Heart left ventricle (tissue), 13 donors: ENCODE results near the gene TACC2.

Experiments
- POLR2A ChIP-seq, 2 donors: fragments of 450-650 bp; IDR thresholded peaks; one replicate each; pipeline ENCODE4 v1.6.1; 2017; ENCODE audit warnings: antibody characterized with exemption in 2 of 2, mild to moderate bottlenecking in 2 of 2, moderate library complexity in 2 of 2
- TF ChIP-seq, protein P1 (sequence below), 12 donors: fragments of 200-600 bp; sonication (generic) in 4 of 12; IDR thresholded peaks; one replicate each; pipeline versions ENCODE4 v1.5.0 to v1.8.0; 2018 to 2022; ENCODE audit warnings: antibody characterized with exemption in 12 of 12, mild to moderate bottlenecking in 5 of 12
- donor health status: ischemic (EF 13 %, LVEDD 7.1; RV severe dilation, severe dysfunction).
- donor health status: DM: no; HTN: yes; CAD: no.
- donor health status: DM: no; HTN: no; CAD: no.
- donor health status: ischemic (EF 25% LVEDD 6.9; RV normal size, moderate dysfunction).
- donor health status: ischemic (EF 25% LVEDD 5.7; RV mildly dilated, moderate dysfunction).
- donor health status: ischemic (EF 35%, LVEDD 5.7; RV mildly dilated, moderate dysfunction).
- donor health status: nonischemic (EF 11% LVEDD 7.7; RV severe dilation, severe dysfunction).
- donor health status: DM: yes; HTN: yes; CAD: no.
- donor health status: PGD.
- donor health status: ischemic (EF 29% LVEDD 5.4; RV normal size, mild dysfunction).
- donor health status: nonischemic (EF 23%, LVEDD 6.1; RV moderate dilation, normal function).

GRCh38 chr10:122056431-122057094 is 67.6 kb downstream of the TACC2 start:
- TF ChIP-seq POLR2A (IDR thresholded peaks at IDR 0.05), result no peak
- TF ChIP-seq, protein P1, sequence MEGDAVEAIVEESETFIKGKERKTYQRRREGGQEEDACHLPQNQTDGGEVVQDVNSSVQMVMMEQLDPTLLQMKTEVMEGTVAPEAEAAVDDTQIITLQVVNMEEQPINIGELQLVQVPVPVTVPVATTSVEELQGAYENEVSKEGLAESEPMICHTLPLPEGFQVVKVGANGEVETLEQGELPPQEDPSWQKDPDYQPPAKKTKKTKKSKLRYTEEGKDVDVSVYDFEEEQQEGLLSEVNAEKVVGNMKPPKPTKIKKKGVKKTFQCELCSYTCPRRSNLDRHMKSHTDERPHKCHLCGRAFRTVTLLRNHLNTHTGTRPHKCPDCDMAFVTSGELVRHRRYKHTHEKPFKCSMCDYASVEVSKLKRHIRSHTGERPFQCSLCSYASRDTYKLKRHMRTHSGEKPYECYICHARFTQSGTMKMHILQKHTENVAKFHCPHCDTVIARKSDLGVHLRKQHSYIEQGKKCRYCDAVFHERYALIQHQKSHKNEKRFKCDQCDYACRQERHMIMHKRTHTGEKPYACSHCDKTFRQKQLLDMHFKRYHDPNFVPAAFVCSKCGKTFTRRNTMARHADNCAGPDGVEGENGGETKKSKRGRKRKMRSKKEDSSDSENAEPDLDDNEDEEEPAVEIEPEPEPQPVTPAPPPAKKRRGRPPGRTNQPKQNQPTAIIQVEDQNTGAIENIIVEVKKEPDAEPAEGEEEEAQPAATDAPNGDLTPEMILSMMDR (IDR thresholded peaks at IDR 0.05), result no peak
